Neural progenitor cell (in vitro differentiated cells): Measurements from ENCODE around the gene PRKCA.

ENCODE experiments used
- CTCF ChIP-seq: fragments of 200-600 bp; sonication (generic); IDR thresholded peaks from 2 replicates; pipeline ENCODE4 v1.5.1; 2017; ENCODE audit warnings: antibody characterized with exemption, mild to moderate bottlenecking
- EZH2 ChIP-seq: fragments of 200-600 bp; sonication (generic); IDR thresholded peaks from 2 replicates; pipeline ENCODE4 v1.6.1; 2017; ENCODE audit warnings: antibody characterized with exemption, mild to moderate bottlenecking, moderate library complexity
- EZH2phosphoT487 ChIP-seq: fragments of 200-600 bp; sonication (generic); IDR thresholded peaks from 2 replicates; pipeline ENCODE4 v1.6.1; 2017; ENCODE audit warnings: antibody characterized with exemption

- TF ChIP-seq CTCF (no peak), EZH2 (no peak), EZH2phosphoT487 (no peak)
These were observed 111.4 kb downstream of the PRKCA start for GRCh38 chr17:66413559-66414520.
